HEK293T (cell line): ENCODE measurements around the gene MFRP.
A peak's percentile ranks its signal among the peaks of the same experiment; 100 is the strongest.

ENCODE experiments used
- CTCF ChIA-PET: fragments of 350-600 bp; formaldehyde crosslinking; extraction: SDS; loops from one replicate; lab custom pipeline; 2021; ENCODE audit warnings: antibody characterized with exemption, inconsistent platforms; lab: Yijun Ruan, JAX
- POLR2A ChIA-PET: fragments of 350-600 bp; formaldehyde crosslinking; extraction: SDS; loops from one replicate; lab custom pipeline; 2020; ENCODE audit warnings: antibody characterized with exemption, inconsistent platforms; lab: Yijun Ruan, JAX
- DNase-seq: peaks from one replicate; pipeline ENCODE4 v3.0.0; 2012; ENCODE audit warnings: mixed read lengths; ENCODE audit errors: extremely low spot score
- ARNT ChIP-seq: fragments of 450-650 bp; IDR thresholded peaks from 2 replicates; pipeline ENCODE4 v1.6.1; 2017; ENCODE audit warnings: mild to moderate bottlenecking
- BHLHE40 ChIP-seq: fragments of 450-650 bp; IDR thresholded peaks from 2 replicates; pipeline ENCODE4 v1.6.1; 2016; ENCODE audit warnings: mild to moderate bottlenecking, moderate library complexity, borderline replicate concordance
- CTBP1 ChIP-seq: fragments of 450-650 bp; IDR thresholded peaks from 2 replicates; pipeline ENCODE4 v1.6.1; 2016; ENCODE audit warnings: borderline replicate concordance
- ELF4 ChIP-seq: fragments of 450-650 bp; IDR thresholded peaks from 2 replicates; pipeline ENCODE4 v1.6.1; 2017; ENCODE audit warnings: antibody characterized with exemption
- FOXA1 ChIP-seq: fragments of 450-650 bp; IDR thresholded peaks from 2 replicates; pipeline ENCODE4 v1.6.1; 2016; ENCODE audit warnings: mild to moderate bottlenecking
- FOXK2 ChIP-seq: fragments of 450-650 bp; IDR thresholded peaks from 2 replicates; pipeline ENCODE4 v1.6.1; 2016; ENCODE audit warnings: mild to moderate bottlenecking
- FOXM1 ChIP-seq: fragments of 450-650 bp; IDR thresholded peaks from 2 replicates; pipeline ENCODE4 v1.6.1; 2017; ENCODE audit warnings: mild to moderate bottlenecking, borderline replicate concordance
- HDGF ChIP-seq: fragments of 450-650 bp; IDR thresholded peaks from 2 replicates; pipeline ENCODE4 v1.6.1; 2017; ENCODE audit warnings: antibody characterized with exemption, borderline replicate concordance
- L3MBTL2 ChIP-seq: fragments of 450-650 bp; conservative IDR thresholded peaks from 2 replicates; pipeline ENCODE4 v1.6.1; 2016; ENCODE audit warnings: mild to moderate bottlenecking
- LEF1 ChIP-seq: fragments of 450-650 bp; IDR thresholded peaks from 2 replicates; pipeline ENCODE4 v1.6.1; 2017; ENCODE audit warnings: mild to moderate bottlenecking, borderline replicate concordance
- NFRKB ChIP-seq: fragments of 450-650 bp; IDR thresholded peaks from 2 replicates; pipeline ENCODE4 v1.6.1; 2016; ENCODE audit warnings: mild to moderate bottlenecking, moderate library complexity
- PKNOX1 ChIP-seq: fragments of 450-650 bp; IDR thresholded peaks from 2 replicates; pipeline ENCODE4 v1.6.1; 2016
- SP1 ChIP-seq: fragments of 450-650 bp; IDR thresholded peaks from 2 replicates; pipeline ENCODE4 v1.6.1; 2017
- SUZ12 ChIP-seq: fragments of 450-650 bp; IDR thresholded peaks from 2 replicates; pipeline ENCODE4 v1.6.1; 2016; ENCODE audit warnings: mild to moderate bottlenecking
- TARDBP ChIP-seq: fragments of 450-650 bp; IDR thresholded peaks from 2 replicates; pipeline ENCODE4 v1.6.1; 2016
- ZNF384 ChIP-seq: fragments of 450-650 bp; IDR thresholded peaks from 2 replicates; pipeline ENCODE4 v1.6.1; 2016

MFRP gene

GRCh38 chr11:119361056-119361787 is 14.7 kb upstream of the MFRP start:
- POLR2A ChIA-PET: interaction anchor here (0.9 to 1.4 kb wide), 4 partner anchors 19 to 255 kb away, joined by 3 to 4 read pairs (median 4); partner anchors contain the start of gene RNF26
- peak; percentile 39 for DNase-seq
- peak; percentile 54; the same call in 1 of the 2 replicates for TF ChIP-seq PKNOX1
- TF ChIP-seq FOXA1: no peak
- CTCF ChIA-PET: interaction anchor here (1.0 to 2.4 kb wide), 5 partner anchors 13 to 114 kb away, joined by 4 to 11 read pairs (median 7); partner anchors contain the start of gene USP2

- DNase-seq: no peak
- ChIA-PET POLR2A (no interaction called here), CTCF (no interaction called here)
- TF ChIP-seq ARNT (no peak), SUZ12 (no peak), LEF1 (no peak), FOXM1 (no peak), CTBP1 (no peak), BHLHE40 (no peak), ELF4 (no peak), L3MBTL2 (no peak), PKNOX1 (no peak), HDGF (no peak), FOXA1 (no peak)
Measured at GRCh38 chr11:119359365-119360214, 13.1 kb upstream of the MFRP start.

- TF ChIP-seq L3MBTL2 (no peak), SUZ12 (no peak)
- ChIA-PET POLR2A (no interaction called here), CTCF (interaction anchor here (0.6 kb wide), 1 partner anchor 142 kb away, joined by 3 read pairs; no protein-coding TSS in a partner anchor)
- no peak for DNase-seq
Measured at GRCh38 chr11:119357074-119357473, 10.6 kb upstream of the MFRP start.

- DNase-seq: no peak
- ChIA-PET CTCF (interaction anchor here (0.6 to 1.8 kb wide), 8 partner anchors 8 to 147 kb away, joined by 3 to 8 read pairs (median 4); no protein-coding TSS in a partner anchor), POLR2A (no interaction called here)
- TF ChIP-seq ZNF384 (no peak), ELF4 (no peak), TARDBP (no peak), BHLHE40 (no peak), LEF1 (no peak), CTBP1 (no peak), HDGF (no peak), FOXM1 (no peak), L3MBTL2 (no peak), ARNT (no peak), PKNOX1 (no peak), NFRKB (no peak), SP1 (no peak), FOXK2 (no peak), SUZ12 (no peak), FOXA1 (no peak)
Measured at GRCh38 chr11:119356349-119357031, 10.0 kb upstream of the MFRP start.

GRCh38 chr11:119355091-119355843 is 8.8 kb upstream of the MFRP start:
- ChIA-PET CTCF (interaction anchor here (0.6 to 1.8 kb wide), 4 partner anchors 9 to 121 kb away, joined by 3 to 8 read pairs (median 4); no protein-coding TSS in a partner anchor), POLR2A (no interaction called here)
- DNase-seq: no peak
- no peak for TF ChIP-seq TARDBP
- no peak for TF ChIP-seq HDGF
- no peak for TF ChIP-seq BHLHE40
- no peak for TF ChIP-seq ELF4
- no peak for TF ChIP-seq L3MBTL2
- TF ChIP-seq LEF1: no peak
- no peak for TF ChIP-seq CTBP1
- no peak for TF ChIP-seq SUZ12
- TF ChIP-seq NFRKB: no peak
- no peak for TF ChIP-seq ZNF384
- TF ChIP-seq PKNOX1: no peak
- no peak for TF ChIP-seq FOXK2
- no peak for TF ChIP-seq FOXM1
